Activated B cell treated with CpG ODN at 0.5 μM for 24 hours (primary cell): ENCODE data around the gene GBP1. TPM values are rescaled to one million over a fixed set of nuclear protein-coding genes. Genes with fewer than 3 reads are reported as not detected.
"Not testable (repeated sequence)": the region's sequence is repeated elsewhere in the genome, so short reads cannot be mapped to it uniquely, and the experiment has no call there.

Experiments
- ATAC-seq: fragments of 200-7000 bp; cut with Tn5 transposase; one replicate; pipeline ENCODE4 v1.10.0; 2021; ENCODE audit warnings: low read depth, mild to moderate bottlenecking, moderate library complexity
- CTCF ChIA-PET: fragments of 350-600 bp; sonication (Branson Sonifier 250); formaldehyde crosslinking; loops from one replicate; lab custom pipeline; 2021; ENCODE audit warnings: antibody characterized with exemption; lab: Charles Lee
- POLR2A ChIA-PET: fragments of 350-600 bp; sonication (Branson Sonifier 250); formaldehyde crosslinking; loops from one replicate; lab custom pipeline; 2021; ENCODE audit warnings: antibody characterized with exemption; lab: Charles Lee
- DNase-seq: peaks from one replicate; pipeline ENCODE4 v3.0.0; 2022
- H3K27ac Mint-ChIP-seq: one replicate; pipeline ENCODE4 v1.8.0; 2020; ENCODE audit warnings: mixed read lengths
- H3K27me3 Mint-ChIP-seq: one replicate; pipeline ENCODE4 v1.8.0; 2021; ENCODE audit warnings: mixed read lengths
- H3K36me3 Mint-ChIP-seq: one replicate; pipeline ENCODE4 v1.8.0; 2021; ENCODE audit warnings: low read depth, mixed read lengths
- H3K4me1 Mint-ChIP-seq: one replicate; pipeline ENCODE4 v1.8.0; 2021; ENCODE audit warnings: mixed read lengths
- H3K4me3 Mint-ChIP-seq: one replicate; pipeline ENCODE4 v1.8.0; 2020; ENCODE audit warnings: mild to moderate bottlenecking, mixed read lengths
- H3K9me3 Mint-ChIP-seq: one replicate; pipeline ENCODE4 v1.8.0; 2020; ENCODE audit warnings: mixed read lengths
- intact Hi-C: fragments of 100-400 bp; cut with micrococcal nuclease; formaldehyde crosslinking; loops from one replicate; pipeline ENCODE4 v1.15.1; 2024
- total RNA-seq: library from RNA; stranded (reverse); gene quantifications from 2 replicates; pipeline ENCODE4 v1.2.3, GENCODE V29; 2022
- TF ChIP-seq, protein P1 (sequence below): fragments of 200-600 bp; IDR thresholded peaks from one replicate; pipeline ENCODE4 v1.8.0; 2022; ENCODE audit warnings: antibody characterized with exemption, mild to moderate bottlenecking

GBP1 gene
- total RNA-seq, 1 donor from 2014 or later, result 24.0 TPM

DNA sequence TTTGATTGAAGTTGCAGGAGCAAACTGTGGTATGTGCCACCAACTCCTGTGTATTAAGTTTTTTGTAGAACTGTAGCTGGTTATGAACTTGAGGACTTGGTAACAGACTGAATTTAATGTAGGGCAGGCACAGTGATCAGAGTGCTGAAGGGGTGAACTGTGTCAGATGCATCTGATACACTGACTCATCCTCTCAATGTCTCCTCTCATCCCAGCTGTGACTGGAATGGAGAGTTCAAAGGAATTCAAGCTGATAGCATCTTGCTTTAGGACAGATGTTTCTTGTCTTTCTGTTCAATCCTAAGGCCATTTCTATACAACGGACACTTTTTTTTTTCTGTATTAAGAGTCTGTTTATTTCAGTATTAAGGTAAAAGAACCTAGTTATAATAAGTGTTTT lies 25.0 kb upstream of the GBP1 start:
- Mint-ChIP-seq H3K27ac (no peak overlapping the region), H3K4me3 (no peak overlapping the region), H3K36me3 (no peaks in the 10 kb centered on the region), H3K27me3 (no peaks in the 10 kb centered on the region), H3K4me1 (no peaks in the 10 kb centered on the region), H3K9me3 (no peaks in the 10 kb centered on the region)
- CTCF ChIA-PET, result interaction anchor here (1.9 kb wide), 1 partner anchor 268 kb away, joined by 5 read pairs; no protein-coding TSS in a partner anchor
- ATAC-seq (no peak), DNase-seq (no peak)
- POLR2A ChIA-PET, result no interaction called here
- intact Hi-C loops, result loop anchor here (5.0 kb wide), 1 partner anchor 107 kb away; the partner anchor contains the start of gene GBP4
- TF ChIP-seq, protein P1, sequence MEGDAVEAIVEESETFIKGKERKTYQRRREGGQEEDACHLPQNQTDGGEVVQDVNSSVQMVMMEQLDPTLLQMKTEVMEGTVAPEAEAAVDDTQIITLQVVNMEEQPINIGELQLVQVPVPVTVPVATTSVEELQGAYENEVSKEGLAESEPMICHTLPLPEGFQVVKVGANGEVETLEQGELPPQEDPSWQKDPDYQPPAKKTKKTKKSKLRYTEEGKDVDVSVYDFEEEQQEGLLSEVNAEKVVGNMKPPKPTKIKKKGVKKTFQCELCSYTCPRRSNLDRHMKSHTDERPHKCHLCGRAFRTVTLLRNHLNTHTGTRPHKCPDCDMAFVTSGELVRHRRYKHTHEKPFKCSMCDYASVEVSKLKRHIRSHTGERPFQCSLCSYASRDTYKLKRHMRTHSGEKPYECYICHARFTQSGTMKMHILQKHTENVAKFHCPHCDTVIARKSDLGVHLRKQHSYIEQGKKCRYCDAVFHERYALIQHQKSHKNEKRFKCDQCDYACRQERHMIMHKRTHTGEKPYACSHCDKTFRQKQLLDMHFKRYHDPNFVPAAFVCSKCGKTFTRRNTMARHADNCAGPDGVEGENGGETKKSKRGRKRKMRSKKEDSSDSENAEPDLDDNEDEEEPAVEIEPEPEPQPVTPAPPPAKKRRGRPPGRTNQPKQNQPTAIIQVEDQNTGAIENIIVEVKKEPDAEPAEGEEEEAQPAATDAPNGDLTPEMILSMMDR, result no peak

GRCh38 chr1:89088572-89088971 lies 23.6 kb upstream of the GBP1 start:
- POLR2A ChIA-PET, result interaction anchor here (0.6 kb wide), 1 partner anchor 67 kb away, joined by 15 read pairs; no protein-coding TSS in a partner anchor
- no peak overlapping the region for H3K27ac Mint-ChIP-seq
- H3K4me1 Mint-ChIP-seq, result no peaks in the 10 kb centered on the region
- ATAC-seq (no peak), DNase-seq (no peak)
- no peaks in the 10 kb centered on the region for H3K27me3 Mint-ChIP-seq
- H3K9me3 Mint-ChIP-seq, result no peaks in the 10 kb centered on the region
- CTCF ChIA-PET, result interaction anchor here (1.2 to 1.9 kb wide), 2 partner anchors 269 to 270 kb away, joined by 4 to 5 read pairs; no protein-coding TSS in a partner anchor
- intact Hi-C loops, result loop anchor here (5.0 kb wide), 1 partner anchor 109 kb away; the partner anchor contains the start of gene GBP4
- TF ChIP-seq, protein P1, result no peak
- H3K36me3 Mint-ChIP-seq, result no peaks in the 10 kb centered on the region
- H3K4me3 Mint-ChIP-seq, result no peak overlapping the region

DNA sequence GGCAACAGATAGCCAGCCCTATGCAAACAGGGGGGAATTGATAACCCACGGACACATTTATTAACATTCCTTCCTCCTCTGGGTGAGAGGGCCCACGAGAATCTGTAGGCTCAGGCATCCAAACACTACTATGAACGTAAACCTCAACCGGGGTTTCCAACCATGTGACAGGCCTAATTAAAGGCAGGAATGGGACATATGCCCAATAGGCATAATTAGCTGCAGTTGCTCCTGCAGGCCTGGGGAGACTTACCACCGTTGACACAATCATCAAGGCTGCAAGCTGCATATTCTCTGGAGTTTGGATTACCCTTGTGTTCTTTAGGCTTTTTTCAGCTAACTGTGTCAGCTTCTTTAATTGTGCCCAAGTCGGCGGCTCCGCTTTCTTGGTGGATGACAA lies 22.2 kb upstream of the GBP1 start:
- Mint-ChIP-seq H3K9me3 (no peaks in the 10 kb centered on the region), H3K36me3 (no peaks in the 10 kb centered on the region), H3K27ac (no peak overlapping the region), H3K4me1 (no peaks in the 10 kb centered on the region), H3K4me3 (no peak overlapping the region), H3K27me3 (no peaks in the 10 kb centered on the region)
- TF ChIP-seq, protein P1, result no peak
- ATAC-seq (no peak), DNase-seq (no peak)
- ChIA-PET CTCF (interaction anchor here (1.2 kb wide), 1 partner anchor 270 kb away, joined by 4 read pairs; no protein-coding TSS in a partner anchor), POLR2A (no interaction called here)
- intact Hi-C loops, result loop anchor here (5.0 kb wide), 1 partner anchor 110 kb away; the partner anchor contains the start of gene GBP4

GRCh38 chr1:89085781-89086180 lies 20.8 kb upstream of the GBP1 start:
- intact Hi-C loops, result loop anchor here (1.0 to 5.0 kb wide), 4 partner anchors 87 to 370 kb away; partner anchors contain the start of gene GBP4
- ChIA-PET POLR2A (interaction anchor here (1.1 to 1.2 kb wide), 2 partner anchors 188 to 370 kb away, joined by 3 to 5 read pairs; no protein-coding TSS in a partner anchor), CTCF (interaction anchor here (0.6 to 2.6 kb wide), 25 partner anchors 13 to 371 kb away, joined by 3 to 39 read pairs (median 4); partner anchors contain the start of genes GBP1, GBP2, GBP3 and GBP4)
- no peak overlapping the region for H3K27ac Mint-ChIP-seq
- no peak for DNase-seq
- no peak overlapping the region for H3K4me3 Mint-ChIP-seq
- no peaks in the 10 kb centered on the region for H3K27me3 Mint-ChIP-seq
- TF ChIP-seq, protein P1, result no peak
- ATAC-seq, result peak; percentile 37
- no peaks in the 10 kb centered on the region for H3K9me3 Mint-ChIP-seq
- H3K4me1 Mint-ChIP-seq, result peaks cover 4% of the 10 kb centered on the region
- H3K36me3 Mint-ChIP-seq, result no peaks in the 10 kb centered on the region

DNA sequence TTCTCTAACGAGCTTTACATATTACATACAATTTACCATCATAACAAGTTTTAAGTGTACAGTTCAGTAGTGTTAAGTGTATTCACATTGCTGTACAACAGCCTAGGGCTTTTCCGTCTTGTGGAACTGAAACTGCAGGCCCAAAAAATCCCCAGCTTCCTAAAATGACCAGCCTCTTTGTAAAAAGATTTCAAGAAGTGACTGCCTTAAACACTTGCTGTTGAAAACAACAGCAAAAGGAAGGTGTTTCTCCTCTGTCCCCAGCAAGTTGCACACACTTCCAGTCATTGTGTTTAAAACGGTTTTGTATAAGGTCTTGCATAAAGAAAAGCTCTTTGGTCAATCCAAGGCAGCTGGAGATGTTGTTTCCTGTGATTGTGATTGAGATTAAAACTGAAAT lies 16.0 kb upstream of the GBP1 start:
- H3K4me1 Mint-ChIP-seq, result peaks cover 11% of the 10 kb centered on the region
- H3K4me3 Mint-ChIP-seq, result no peak overlapping the region
- intact Hi-C loops, result no loop called here
- ChIA-PET POLR2A (interaction anchor here (1.0 to 1.4 kb wide), 4 partner anchors 16 to 118 kb away, joined by 4 to 9 read pairs (median 6); partner anchors contain the start of genes GBP1, GBP2 and GBP4), CTCF (interaction anchor here (0.8 to 2.0 kb wide), 6 partner anchors 11 to 277 kb away, joined by 3 to 10 read pairs (median 3); partner anchors contain the start of gene GBP4)
- H3K27me3 Mint-ChIP-seq, result no peaks in the 10 kb centered on the region
- H3K27ac Mint-ChIP-seq, result peak overlapping the region; percentile 74
- DNase-seq, result no peak
- TF ChIP-seq, protein P1, result no peak
- H3K9me3 Mint-ChIP-seq, result peaks cover 6% of the 10 kb centered on the region
- ATAC-seq, result peak; percentile 77
- no peaks in the 10 kb centered on the region for H3K36me3 Mint-ChIP-seq

- H3K27me3 Mint-ChIP-seq, intact Hi-C loops, H3K36me3 Mint-ChIP-seq, H3K9me3 Mint-ChIP-seq, H3K4me3 Mint-ChIP-seq, DNase-seq, ATAC-seq: not testable (repeated sequence)
- Mint-ChIP-seq H3K27ac (peak overlapping the region; percentile 74), H3K4me1 (peaks cover 11% of the 10 kb centered on the region)
- ChIA-PET POLR2A (interaction anchor here (1.2 to 1.4 kb wide), 2 partner anchors 15 to 119 kb away, joined by 6 to 9 read pairs; partner anchors contain the start of genes GBP1 and GBP4), CTCF (interaction anchor here (2.0 kb wide), 1 partner anchor 278 kb away, joined by 10 read pairs; no protein-coding TSS in a partner anchor)
Measured at GRCh38 chr1:89080068-89080467, 15.1 kb upstream of the GBP1 start.

DNA sequence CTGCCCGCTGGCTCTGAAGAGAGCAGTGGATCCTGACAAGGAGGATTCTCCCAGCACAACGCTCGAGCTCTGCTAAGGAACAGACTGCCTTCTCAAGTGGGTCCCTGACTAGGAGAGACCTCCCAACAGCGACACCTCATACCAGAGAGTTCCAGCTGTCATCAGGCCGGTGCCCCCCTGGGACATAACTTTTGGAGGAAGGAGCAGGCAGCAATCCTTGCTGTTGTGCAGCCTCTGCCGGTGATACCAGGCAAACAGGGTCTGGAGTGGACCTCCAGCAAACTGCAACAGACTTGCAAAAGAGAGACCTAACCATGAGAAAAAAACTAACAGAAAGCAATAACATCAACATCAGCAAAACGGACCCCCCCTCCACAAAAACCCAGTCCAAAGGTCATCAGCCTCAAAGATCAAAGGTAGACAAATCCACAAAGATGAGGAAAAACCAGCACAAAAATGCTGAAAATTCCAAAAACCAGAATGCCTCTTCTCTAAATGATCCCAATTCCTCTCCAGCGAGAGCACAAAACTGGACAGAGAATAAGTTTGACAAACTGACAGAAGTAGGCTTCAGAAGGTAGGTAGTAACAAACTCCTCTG lies 7.6 kb upstream of the GBP1 start:
- DNase-seq, CTCF ChIA-PET, H3K27ac Mint-ChIP-seq, POLR2A ChIA-PET, intact Hi-C loops, H3K9me3 Mint-ChIP-seq, H3K27me3 Mint-ChIP-seq, H3K4me3 Mint-ChIP-seq, ATAC-seq, H3K36me3 Mint-ChIP-seq: not testable (repeated sequence)
- H3K4me1 Mint-ChIP-seq, result peaks cover 11% of the 10 kb centered on the region
